NCI-H526 treated with DMSO at 0.1 percent for 48 hours (cell line): ENCODE data around the gene SCRT2.
A peak's percentile ranks its signal among the peaks of the same experiment; 100 is the strongest.
"Not testable (repeated sequence)": the region's sequence is repeated elsewhere in the genome, so short reads cannot be mapped to it uniquely, and the experiment has no call there.

Experiments
- DNase-seq: peaks from one replicate; lab custom pipeline; 2025; lab: John Stamatoyannopoulos, UW

SCRT2 gene

GRCh38 chr20:675453-676314 is at the start of gene SCRT2:
Gene SCRT2 (minus strand): TSS chr20:675802. CDS start chr20:675601, 201 bp downstream.
- DNase-seq = peak; percentile 58

GRCh38 chr20:724797-725196 is 49.2 kb upstream of the SCRT2 start:
- DNase-seq = not testable (repeated sequence)

- peak; percentile 48 for DNase-seq
These were observed 48.2 kb upstream of the SCRT2 start for GRCh38 chr20:723756-724155.

- no peak for DNase-seq
These were observed 47.4 kb upstream of the SCRT2 start for GRCh38 chr20:722822-723644.

GRCh38 chr20:721876-722275 is 46.3 kb upstream of the SCRT2 start:
- no peak for DNase-seq

- DNase-seq = no peak
These were observed 44.2 kb upstream of the SCRT2 start for GRCh38 chr20:719816-720215.

- DNase-seq = no peak
These were observed 43.5 kb upstream of the SCRT2 start for GRCh38 chr20:719068-719467.

GRCh38 chr20:717832-718231 is 42.2 kb upstream of the SCRT2 start:
- no peak for DNase-seq

- no peak for DNase-seq
These were observed 41.7 kb upstream of the SCRT2 start for GRCh38 chr20:717271-717670.

- DNase-seq = no peak
These were observed 38.9 kb upstream of the SCRT2 start for GRCh38 chr20:714453-714852.

- no peak for DNase-seq
These were observed 36.0 kb upstream of the SCRT2 start for GRCh38 chr20:711576-711975.

- no peak for DNase-seq
These were observed 35.3 kb upstream of the SCRT2 start for GRCh38 chr20:710780-711450.

GRCh38 chr20:709991-710779 is 34.6 kb upstream of the SCRT2 start:
- no peak for DNase-seq

- no peak for DNase-seq
These were observed 33.8 kb upstream of the SCRT2 start for GRCh38 chr20:709423-709822.

GRCh38 chr20:708956-709355 is 33.4 kb upstream of the SCRT2 start:
- no peak for DNase-seq

- DNase-seq = no peak
These were observed 32.0 kb upstream of the SCRT2 start for GRCh38 chr20:707451-708110.

- no peak for DNase-seq
These were observed 30.8 kb upstream of the SCRT2 start for GRCh38 chr20:706366-706885.

- DNase-seq = no peak
These were observed 29.1 kb upstream of the SCRT2 start for GRCh38 chr20:704726-705125.

- no peak for DNase-seq
These were observed 27.8 kb upstream of the SCRT2 start for GRCh38 chr20:703426-703825.

- DNase-seq = no peak
These were observed 27.4 kb upstream of the SCRT2 start for GRCh38 chr20:703006-703405.
